Activated CD4-positive, CD25-positive, alpha-beta regulatory T cell (primary cell): ENCODE measurements around the gene MINDY4B.
A peak's percentile ranks its signal among the peaks of the same experiment; 100 is the strongest.

Source experiments
- DNase-seq, 4 experiments: peaks; one replicate each; lab custom pipeline; 2025; lab: John Stamatoyannopoulos, UW

The MINDY4B gene

DNA sequence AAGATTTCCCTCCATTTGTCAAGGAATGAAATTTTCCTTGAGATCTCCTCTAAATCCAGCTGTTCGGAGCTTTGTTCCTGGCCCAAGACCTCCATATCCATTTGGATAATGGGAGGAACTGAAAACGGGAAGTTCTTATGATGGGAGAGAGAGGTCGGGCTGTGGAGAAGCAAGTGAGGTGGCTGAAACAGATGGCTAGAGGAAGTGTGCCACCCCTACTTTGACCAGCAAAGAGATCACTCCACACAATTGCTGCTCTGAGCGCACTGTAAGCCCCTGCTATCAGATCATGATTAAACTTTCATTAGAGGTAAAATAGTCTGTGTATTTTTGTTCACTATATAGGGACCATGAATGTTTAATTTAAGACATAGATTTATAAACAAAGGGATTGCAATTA lies at the start of gene MINDY4B:
Gene MINDY4B, minus strand, starts transcription at position 101 of the 400 bp plus-strand sequence. Its CDS starts 0 bp downstream, at position 101.
- no peak for DNase-seq

DNA sequence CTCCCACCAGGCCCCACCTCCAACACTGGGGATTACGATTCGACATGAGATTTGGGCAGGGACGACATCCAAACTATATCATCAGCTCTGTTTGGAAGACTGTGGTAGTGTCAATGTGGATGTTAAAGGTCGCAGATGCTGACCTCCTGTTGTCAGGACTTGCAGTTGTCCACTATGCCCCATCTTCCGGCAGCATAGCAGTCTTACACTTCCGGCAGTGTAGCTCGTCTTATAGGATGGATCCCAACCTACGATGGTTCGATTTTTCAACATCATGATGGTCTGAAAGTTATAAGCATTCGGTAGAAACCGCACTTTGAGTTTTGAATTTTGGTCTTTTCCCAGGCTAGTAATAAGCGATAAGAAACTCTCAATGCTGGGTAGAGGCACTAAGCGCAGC lies 46.7 kb upstream of the MINDY4B start:
- no peak for DNase-seq

- DNase-seq, result no peak
Measured at GRCh38 chr3:150945226-150946032, 40.2 kb upstream of the MINDY4B start.

- no peak for DNase-seq
Measured at GRCh38 chr3:150942221-150942620, 37.0 kb upstream of the MINDY4B start.

GRCh38 chr3:150936693-150937092 lies 31.5 kb upstream of the MINDY4B start:
- no peak for DNase-seq

DNA sequence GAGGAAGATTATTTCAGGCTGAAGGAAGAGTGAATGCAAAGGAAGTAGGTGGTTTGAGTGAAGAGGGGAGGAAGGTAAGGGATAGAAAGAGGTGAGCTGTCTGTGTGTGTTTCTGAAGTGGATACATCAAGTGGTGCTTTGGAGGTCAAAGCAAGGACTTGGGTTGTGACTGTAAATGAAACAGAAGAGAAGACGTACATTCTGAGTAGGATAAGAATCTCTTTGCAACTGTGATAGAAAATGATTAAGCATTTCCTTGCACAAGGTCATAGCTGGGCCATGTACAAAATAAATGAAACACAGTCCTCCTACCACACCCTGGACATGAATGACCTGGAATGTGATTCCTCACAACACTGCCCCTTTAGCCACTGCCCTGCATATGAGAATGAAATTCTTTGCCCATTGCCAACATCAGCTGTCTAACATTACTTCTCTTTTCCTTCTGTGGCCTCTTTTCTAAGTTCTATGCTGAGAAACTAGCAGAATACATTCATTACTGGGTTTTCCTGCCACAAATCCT lies 28.3 kb upstream of the MINDY4B start:
- no peak for DNase-seq

DNA sequence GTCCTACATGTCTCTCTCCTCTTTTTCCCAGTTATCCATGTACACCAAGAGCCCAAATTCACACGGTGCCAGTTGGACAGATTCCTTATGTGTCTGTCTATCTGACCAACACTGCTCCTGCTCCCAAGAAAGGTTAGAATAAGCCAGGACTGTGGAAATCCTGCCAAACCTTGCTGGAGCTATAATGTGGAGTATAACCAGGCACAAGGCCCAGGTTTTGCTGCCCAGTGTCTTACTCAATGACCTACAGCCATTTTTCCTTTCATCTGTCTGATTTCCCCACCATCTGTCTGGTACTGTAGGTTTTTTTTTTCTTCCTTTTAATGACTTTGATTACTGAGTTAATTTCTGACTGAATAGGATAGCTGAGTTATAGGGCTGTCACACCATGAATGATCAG lies 26.5 kb upstream of the MINDY4B start:
- DNase-seq, result no peak

GRCh38 chr3:150930839-150931238 lies 25.6 kb upstream of the MINDY4B start:
- no peak for DNase-seq

DNA sequence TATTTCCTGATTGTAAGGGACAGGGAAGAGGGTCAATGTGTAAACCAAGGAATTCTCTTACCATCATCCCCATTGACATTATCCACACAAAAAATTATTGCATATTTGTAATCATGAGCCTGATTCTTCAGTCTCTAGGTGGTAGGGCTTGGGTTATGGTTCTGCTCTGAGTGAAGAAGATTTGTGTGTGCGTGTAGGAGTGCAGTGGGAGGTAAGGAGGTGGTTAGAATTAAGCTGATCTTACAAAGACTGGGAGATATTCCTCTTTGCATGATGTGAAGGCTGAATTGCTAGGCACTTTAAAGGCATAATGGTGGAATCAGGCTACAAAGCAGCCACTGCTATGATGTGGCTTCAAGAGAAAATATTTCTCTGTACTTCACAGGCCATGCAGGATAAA lies 23.0 kb upstream of the MINDY4B start:
- no peak for DNase-seq

GRCh38 chr3:150926328-150926727 lies 21.1 kb upstream of the MINDY4B start:
- DNase-seq, result no peak

DNA sequence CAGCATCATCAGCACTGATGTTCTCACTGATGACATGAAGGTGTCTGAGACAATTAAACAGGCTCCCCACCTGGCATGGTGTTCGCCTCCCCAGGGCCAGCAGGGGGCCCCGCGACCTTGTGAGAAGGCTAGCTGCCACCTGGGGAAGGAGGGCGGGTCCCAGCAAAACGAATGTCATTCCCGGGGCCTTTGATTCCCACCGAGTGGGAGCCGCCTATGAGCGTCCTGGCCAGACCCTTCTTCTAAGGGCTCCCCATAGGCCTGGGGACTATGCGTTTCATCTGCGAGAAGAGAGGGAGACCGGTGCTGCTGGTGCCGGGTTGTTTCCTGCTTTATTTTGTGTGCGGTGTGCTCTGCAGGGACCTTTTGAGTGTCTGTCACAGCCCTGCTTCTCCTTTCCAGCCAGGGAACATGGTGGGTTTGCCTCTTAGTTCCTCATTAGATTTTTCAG lies 20.5 kb upstream of the MINDY4B start:
- peak in 3 of 4 experiments; percentile 3 to 19 (median 5) for DNase-seq

GRCh38 chr3:150922611-150923010 lies 17.4 kb upstream of the MINDY4B start:
- DNase-seq, result no peak

DNA sequence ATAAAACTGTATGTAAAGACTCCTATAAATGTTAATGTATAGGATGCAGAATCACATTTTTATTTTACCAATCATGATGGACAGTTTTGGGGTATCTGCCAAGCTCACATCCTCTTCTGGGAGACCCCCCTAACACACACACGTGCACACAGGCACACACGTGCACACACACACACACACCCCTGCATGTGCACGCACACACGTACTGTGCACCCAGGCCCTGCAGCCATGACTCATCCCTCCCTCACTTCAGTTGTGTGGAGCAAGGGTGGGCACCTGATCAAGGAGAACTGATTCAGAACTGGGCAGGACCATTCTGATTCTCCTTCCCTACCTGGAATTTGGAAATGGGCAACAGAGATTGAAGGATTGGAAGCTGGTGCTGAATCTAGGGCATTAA lies 16.0 kb upstream of the MINDY4B start:
- DNase-seq, result no peak

GRCh38 chr3:150920236-150920635 lies 15.0 kb upstream of the MINDY4B start:
- no peak for DNase-seq

GRCh38 chr3:150917951-150918350 lies 12.7 kb upstream of the MINDY4B start:
- no peak for DNase-seq

GRCh38 chr3:150913133-150913922 lies 8.1 kb upstream of the MINDY4B start:
- DNase-seq, result no peak

DNA sequence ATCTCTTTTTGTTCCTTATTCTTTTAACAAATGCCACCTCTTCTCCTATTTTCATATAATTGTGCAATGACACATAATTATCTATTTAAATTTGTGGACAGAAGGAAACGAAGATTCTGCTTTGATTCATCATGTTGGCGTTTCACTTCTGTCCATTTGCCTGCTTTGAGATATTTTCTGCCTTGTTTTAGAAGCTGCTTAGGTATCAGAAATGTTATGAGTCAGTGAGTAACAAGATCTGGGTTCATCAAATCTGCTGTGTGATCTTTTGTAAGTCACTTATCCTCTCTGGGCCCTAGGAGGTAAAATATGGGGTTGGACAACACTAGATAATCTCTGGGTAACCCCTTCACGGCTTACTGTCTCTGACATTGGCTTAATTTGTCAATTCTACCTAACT lies 7.3 kb upstream of the MINDY4B start:
- no peak for DNase-seq

- DNase-seq, result no peak
Measured at GRCh38 chr3:150911771-150912170, 6.5 kb upstream of the MINDY4B start.

DNA sequence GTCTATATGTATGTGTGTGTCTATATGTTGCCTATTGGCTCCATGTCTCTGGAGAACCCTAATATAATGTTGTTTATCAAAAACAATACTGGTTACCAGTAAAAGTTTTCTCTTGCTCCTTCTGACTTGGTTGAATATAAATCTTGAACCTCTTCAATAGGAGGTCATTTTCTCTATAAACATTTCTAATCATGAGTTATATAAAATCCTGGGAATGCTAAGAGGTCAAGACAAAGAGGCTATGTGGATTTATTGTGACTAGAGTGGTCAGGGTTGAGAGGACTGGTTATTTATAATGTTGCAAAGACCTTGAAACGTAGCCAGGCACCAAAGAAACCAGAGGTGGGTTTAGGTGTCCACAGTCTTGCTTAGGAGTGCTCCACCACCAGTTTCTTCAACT lies 1.2 kb upstream of the MINDY4B start:
- no peak for DNase-seq

DNA sequence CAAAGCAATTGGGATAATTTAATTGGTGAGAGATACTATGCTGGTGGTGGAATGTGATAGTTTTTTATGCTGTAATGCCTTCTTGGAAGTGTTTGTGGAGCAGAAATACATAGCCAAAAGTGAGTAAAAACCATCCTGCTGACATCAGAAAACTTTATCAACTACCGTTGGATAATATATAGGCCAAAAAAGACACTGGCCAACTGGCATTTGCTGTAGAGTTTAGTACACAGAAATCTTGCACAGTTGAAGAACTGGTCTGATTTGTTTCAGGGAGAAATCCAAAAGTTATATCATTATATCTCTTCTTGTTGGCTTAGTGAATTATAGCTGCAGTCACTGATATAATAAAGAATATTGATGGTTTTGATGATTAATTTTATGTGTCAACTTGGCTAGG lies 507 bp upstream of the MINDY4B start:
- no peak for DNase-seq

- no peak for DNase-seq
Measured at GRCh38 chr3:150902988-150903387, 2.3 kb downstream of the MINDY4B start.

GRCh38 chr3:150901793-150902192 lies 3.4 kb downstream of the MINDY4B start:
- no peak for DNase-seq

- no peak for DNase-seq
Measured at GRCh38 chr3:150899141-150899540, 6.1 kb downstream of the MINDY4B start.
